ENCODE data around the gene PTPN23. TPM values are rescaled to one million over a fixed set of nuclear protein-coding genes. Genes with fewer than 3 reads are reported as not detected.

PTPN23 gene
- total RNA-seq, 1 donor from 2014 or later: 30.2 TPM

- no peak for TF ChIP-seq POLR2A (IDR thresholded peaks at IDR 0.05)
- no peak for TF ChIP-seq POLR2AphosphoS5 (IDR thresholded peaks at IDR 0.05; ENCODE audit: insufficient read depth in 1 of 2, low read depth in 1 of 2)
- DNase-seq (ENCODE audit: extremely low spot score in 2 of 2): no peak
- no peak overlapping the region for H3K4me3 ChIP-seq
- no peaks in the 10 kb centered on the region for H3K9me3 ChIP-seq
- intact Hi-C loops (cut with DNase I): no loop called here
- H3K27ac ChIP-seq: no peak overlapping the region
- peaks cover 0 to 75% of the 10 kb centered on the region in 2 donors for H3K36me3 ChIP-seq
- H3K27me3 ChIP-seq: no peaks in the 10 kb centered on the region
- no peaks in the 10 kb centered on the region for H3K4me1 ChIP-seq
These were observed 40.0 kb upstream of the PTPN23 start for GRCh38 chr3:47340866-47341265.

- no peaks in the 10 kb centered on the region for H3K9me3 ChIP-seq
- intact Hi-C loops (cut with DNase I): no loop called here
- H3K27ac ChIP-seq: no peak overlapping the region
- no peak overlapping the region for H3K4me3 ChIP-seq
- no peaks in the 10 kb centered on the region for H3K4me1 ChIP-seq
- no peak for DNase-seq (ENCODE audit: extremely low spot score in 2 of 2)
- no peaks in the 10 kb centered on the region for H3K27me3 ChIP-seq
- TF ChIP-seq POLR2AphosphoS5 (IDR thresholded peaks at IDR 0.05; ENCODE audit: insufficient read depth in 1 of 2, low read depth in 1 of 2) (no peak), POLR2A (IDR thresholded peaks at IDR 0.05) (no peak), CTCF (IDR thresholded peaks at IDR 0.05) (no peak)
- H3K36me3 ChIP-seq: peaks cover 0 to 62% of the 10 kb centered on the region in 2 donors
These were observed 38.7 kb upstream of the PTPN23 start for GRCh38 chr3:47342151-47342550.

- Histone ChIP-seq H3K4me1 (no peaks in the 10 kb centered on the region), H3K36me3 (peaks cover 0 to 58% of the 10 kb centered on the region in 2 donors), H3K27me3 (no peaks in the 10 kb centered on the region), H3K4me3 (no peak overlapping the region), H3K27ac (no peak overlapping the region), H3K9me3 (no peaks in the 10 kb centered on the region)
- DNase-seq (ENCODE audit: extremely low spot score in 2 of 2): no peak
- intact Hi-C loops (cut with DNase I): no loop called here
- TF ChIP-seq POLR2A (IDR thresholded peaks at IDR 0.05) (no peak), CTCF (IDR thresholded peaks at IDR 0.05) (no peak), POLR2AphosphoS5 (IDR thresholded peaks at IDR 0.05; ENCODE audit: insufficient read depth in 1 of 2, low read depth in 1 of 2) (no peak)
These were observed 38.0 kb upstream of the PTPN23 start for GRCh38 chr3:47342812-47343211.

DNA sequence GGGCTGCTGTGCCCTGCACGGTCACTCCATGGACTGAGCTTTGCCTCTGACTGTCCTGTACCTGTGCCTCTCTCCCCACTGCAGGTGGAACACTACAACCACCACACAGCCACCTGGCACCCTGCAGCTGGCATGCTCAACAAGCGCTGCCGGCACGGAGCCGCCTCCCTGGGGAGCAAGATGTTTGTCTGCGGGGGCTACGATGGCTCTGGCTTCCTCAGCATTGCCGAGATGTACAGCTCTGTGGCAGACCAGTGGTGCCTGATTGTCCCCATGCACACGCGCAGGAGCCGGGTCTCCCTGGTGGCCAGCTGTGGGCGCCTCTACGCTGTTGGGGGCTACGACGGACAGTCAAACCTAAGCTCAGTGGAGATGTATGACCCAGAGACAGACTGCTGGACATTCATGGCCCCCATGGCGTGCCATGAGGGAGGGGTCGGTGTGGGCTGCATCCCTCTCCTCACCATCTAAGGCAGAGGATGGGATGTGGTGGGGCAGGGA, 37.3 kb upstream of the PTPN23 start:
- no peaks in the 10 kb centered on the region for H3K27me3 ChIP-seq
- no peaks in the 10 kb centered on the region for H3K4me1 ChIP-seq
- TF ChIP-seq POLR2A (IDR thresholded peaks at IDR 0.05) (no peak), POLR2AphosphoS5 (IDR thresholded peaks at IDR 0.05; ENCODE audit: insufficient read depth in 1 of 2, low read depth in 1 of 2) (no peak), CTCF (IDR thresholded peaks at IDR 0.05) (no peak)
- no peak for DNase-seq (ENCODE audit: extremely low spot score in 2 of 2)
- H3K4me3 ChIP-seq: no peak overlapping the region
- H3K27ac ChIP-seq: no peak overlapping the region
- peaks cover 0 to 53% of the 10 kb centered on the region in 2 donors for H3K36me3 ChIP-seq
- intact Hi-C loops (cut with DNase I): no loop called here
- no peaks in the 10 kb centered on the region for H3K9me3 ChIP-seq

DNA sequence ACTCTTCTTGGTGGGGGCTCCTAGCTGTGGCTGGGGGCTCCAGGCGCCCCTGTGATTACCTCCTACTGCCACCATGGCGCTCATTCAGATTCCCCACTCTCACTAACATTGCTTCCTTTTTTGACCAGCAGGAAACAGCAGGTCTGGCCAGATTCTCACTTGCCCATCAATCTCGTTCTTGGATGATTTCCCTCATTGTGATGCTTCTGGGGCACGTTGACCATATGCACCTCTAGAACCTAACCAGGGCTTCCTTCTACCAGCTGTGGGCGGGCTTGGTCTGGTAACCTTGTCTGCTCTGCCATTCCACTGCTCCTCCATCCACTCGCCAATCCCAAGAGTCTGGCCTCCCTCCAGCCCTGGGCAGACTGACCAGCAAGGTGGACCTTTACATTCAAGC, 35.9 kb upstream of the PTPN23 start:
- TF ChIP-seq CTCF (IDR thresholded peaks at IDR 0.05): no peak
- no peak for TF ChIP-seq POLR2AphosphoS5 (IDR thresholded peaks at IDR 0.05; ENCODE audit: insufficient read depth in 1 of 2, low read depth in 1 of 2)
- no peak for TF ChIP-seq POLR2A (IDR thresholded peaks at IDR 0.05)
- Histone ChIP-seq H3K4me3 (no peak overlapping the region), H3K27me3 (no peaks in the 10 kb centered on the region), H3K27ac (no peak overlapping the region), H3K9me3 (no peaks in the 10 kb centered on the region), H3K36me3 (peaks cover 0 to 40% of the 10 kb centered on the region in 2 donors), H3K4me1 (no peaks in the 10 kb centered on the region)
- intact Hi-C loops (cut with DNase I): no loop called here
- DNase-seq (ENCODE audit: extremely low spot score in 2 of 2): no peak

All from vagina (tissue), 2 donors.